Keratinocyte (primary cell): ENCODE measurements around the gene NGB. TPM values are rescaled to one million over a fixed set of nuclear protein-coding genes. Genes with fewer than 3 reads are reported as not detected.

Experiments used
- DNase-seq: peaks from one replicate; pipeline ENCODE4 v3.0.0-alpha.2; 2011; ENCODE audit warnings: low read depth, missing footprints, low spot score
- FAIRE-seq: peaks from 2 replicates; lab custom pipeline; 2011; peaks lifted over from hg19 to GRCh38; lab: Jason Lieb, UNC
- H2AFZ ChIP-seq: 2 replicates; pipeline ENCODE4 v1.6.0; 2012; ENCODE audit warnings: low read length, control low read depth, inconsistent platforms; ENCODE audit not compliant: control insufficient read depth
- H3K27ac ChIP-seq: 2 replicates; pipeline ENCODE4 v1.5.1; 2011; ENCODE audit warnings: low read length; ENCODE audit not compliant: control insufficient read depth, insufficient read depth
- H3K27me3 ChIP-seq: 3 replicates; pipeline ENCODE4 v1.6.0; 2011; ENCODE audit warnings: low read length; ENCODE audit not compliant: control insufficient read depth, insufficient read depth; ENCODE audit errors: extremely low read depth
- H3K36me3 ChIP-seq, 2 experiments: 2 replicates in 1 of 2; 3 replicates in 1 of 2; pipeline ENCODE4 v1.5.1; 2011; ENCODE audit warnings: low read length in 2 of 2, mild to moderate bottlenecking in 1 of 2; ENCODE audit not compliant: control insufficient read depth in 2 of 2, insufficient read depth in 2 of 2; ENCODE audit errors: extremely low read depth in 1 of 2
- H3K4me1 ChIP-seq: 3 replicates; pipeline ENCODE4 v1.5.1; 2011; ENCODE audit warnings: low read length; ENCODE audit not compliant: control insufficient read depth, insufficient read depth; ENCODE audit errors: extremely low read depth
- H3K4me2 ChIP-seq: 3 replicates; pipeline ENCODE4 v1.6.0; 2011; ENCODE audit warnings: low read depth, low read length; ENCODE audit not compliant: control insufficient read depth, insufficient read depth; ENCODE audit errors: extremely low read depth
- H3K4me3 ChIP-seq, 3 experiments: fragments of 200-600 bp in 1 of 3; sonication (generic) in 1 of 3; 2 replicates in 2 of 3; 3 replicates in 1 of 3; pipeline ENCODE4 v1.5.1; 2011 to 2016; ENCODE audit warnings: low read length in 3 of 3, mild to moderate bottlenecking in 3 of 3, control low read depth in 2 of 3, inconsistent platforms in 1 of 3, low read depth in 1 of 3, mixed read lengths in 1 of 3, mixed run types in 1 of 3, moderate library complexity in 1 of 3; ENCODE audit not compliant: control insufficient read depth in 2 of 3, insufficient read depth in 2 of 3; ENCODE audit errors: extremely low read depth in 1 of 3
- H3K79me2 ChIP-seq: 2 replicates; pipeline ENCODE4 v1.6.0; 2012; ENCODE audit warnings: low read length; ENCODE audit not compliant: control insufficient read depth, insufficient read depth
- H3K9ac ChIP-seq: 3 replicates; pipeline ENCODE4 v1.6.0; 2011; ENCODE audit warnings: low read length; ENCODE audit not compliant: control insufficient read depth, insufficient read depth; ENCODE audit errors: extremely low read depth
- H3K9me1 ChIP-seq: 3 replicates; pipeline ENCODE4 v1.6.0; 2011; ENCODE audit warnings: low read length; ENCODE audit not compliant: control insufficient read depth, insufficient read depth; ENCODE audit errors: extremely low read depth
- H3K9me3 ChIP-seq: 2 replicates; pipeline ENCODE4 v1.5.1; 2012; ENCODE audit warnings: low read depth, low read length; ENCODE audit not compliant: control insufficient read depth
- H4K20me1 ChIP-seq: 3 replicates; pipeline ENCODE4 v1.6.0; 2011; ENCODE audit warnings: low read length; ENCODE audit not compliant: control insufficient read depth, insufficient read depth; ENCODE audit errors: extremely low read depth
- CTCF ChIP-seq, 3 experiments: IDR thresholded peaks in 1 of 3; conservative IDR thresholded peaks in 1 of 3; optimal IDR thresholded peaks in 1 of 3; 2 replicates in 2 of 3; 3 replicates in 1 of 3; pipeline versions ENCODE3 to v1.5.1; 2011; ENCODE audit warnings: low read length in 3 of 3, mild to moderate bottlenecking in 3 of 3, moderate library complexity in 2 of 3, control low read depth in 1 of 3, inconsistent platforms in 1 of 3; ENCODE audit not compliant: insufficient read depth in 2 of 3; ENCODE audit errors: extremely low read depth in 1 of 3
- EZH2 ChIP-seq: IDR thresholded peaks from one replicate; pipeline ENCODE4 v1.6.1; 2012; ENCODE audit warnings: inconsistent platforms, mild to moderate bottlenecking, low read length, moderate library complexity
- dilution Hi-C: fragments of 300-500 bp; cut with MboI; formaldehyde crosslinking; loops from one replicate; pipeline ENCODE4 v1.7.0; 2020; ENCODE audit warnings: low sequenced_read_pairs; ENCODE audit not compliant: extremely low pct_ligation_motif_present
- polyA plus RNA-seq, 5 experiments: library from polyadenylated mRNA; depleted of rRNA in 3 of 5; stranded (reverse) in 3 of 5; stranded (forward) in 1 of 5; unstranded in 1 of 5; fragments of >200 nt; gene quantifications; 1 replicate in 1 of 5; 2 replicates in 3 of 5; 3 replicates in 1 of 5; pipeline versions ENCODE4 v1.2.1 to v1.2.3, GENCODE V29; 2011 to 2012; ENCODE audit warnings: missing spikeins in 2 of 5, low read depth in 1 of 5, low replicate concordance in 1 of 5

Gene NGB
- polyA plus RNA-seq, 1 donor (not counting 4 experiments of a cell fraction or from before 2014, with no cell fraction given): not detected

DNA sequence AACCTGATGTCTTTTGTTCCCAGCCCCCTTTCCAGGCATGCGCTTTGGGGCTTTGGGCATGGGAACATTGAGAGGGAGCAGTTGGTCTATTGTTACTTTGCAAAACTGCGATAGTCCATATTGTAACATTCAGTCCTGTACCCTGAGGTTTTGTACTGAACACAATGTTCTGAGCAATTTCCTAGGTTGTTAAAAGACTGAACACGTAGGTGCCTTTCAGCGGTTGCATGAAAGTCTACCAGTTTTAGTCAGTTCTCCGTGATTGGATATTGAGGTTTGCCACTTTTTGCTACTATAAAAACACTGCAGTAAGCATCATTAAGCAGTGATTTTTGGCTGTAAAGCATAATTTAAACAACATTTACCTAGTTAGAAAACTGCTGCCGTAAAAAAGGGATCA lies 20.1 kb downstream of the NGB start:
- TF ChIP-seq EZH2 (no peak), CTCF (optimal IDR thresholded peaks at IDR 0.05 in 1 of 3, IDR thresholded peaks at IDR 0.05 in 1 of 3, conservative IDR thresholded peaks at IDR 0.05 in 1 of 3; ENCODE audit: extremely low read depth in 1 of 3, insufficient read depth in 2 of 3, low read length in 3 of 3) (no peak)
- H3K4me3 ChIP-seq: no peak overlapping the region
- FAIRE-seq (no peak), DNase-seq (no peak)
- no peaks in the 10 kb centered on the region for H3K79me2 ChIP-seq
- no peak overlapping the region for H3K9ac ChIP-seq
- no peak overlapping the region for H2AFZ ChIP-seq
- no peaks in the 10 kb centered on the region for H4K20me1 ChIP-seq
- no peaks in the 10 kb centered on the region for H3K9me1 ChIP-seq
- H3K36me3 ChIP-seq: no peaks in the 10 kb centered on the region
- no peaks in the 10 kb centered on the region for H3K9me3 ChIP-seq
- no peaks in the 10 kb centered on the region for H3K4me1 ChIP-seq
- H3K27me3 ChIP-seq: peaks cover 2% of the 10 kb centered on the region
- dilution Hi-C loops: no loop called here
- no peak overlapping the region for H3K27ac ChIP-seq
- no peak overlapping the region for H3K4me2 ChIP-seq

GRCh38 chr14:77249286-77249685 lies 21.7 kb downstream of the NGB start:
- dilution Hi-C loops: no loop called here

GRCh38 chr14:77248666-77249065 lies 22.3 kb downstream of the NGB start:
- dilution Hi-C loops: no loop called here
- H4K20me1 ChIP-seq: no peaks in the 10 kb centered on the region
- no peaks in the 10 kb centered on the region for H3K79me2 ChIP-seq
- peak; percentile 7 for DNase-seq
- no peak for TF ChIP-seq CTCF (optimal IDR thresholded peaks at IDR 0.05 in 1 of 3, IDR thresholded peaks at IDR 0.05 in 1 of 3, conservative IDR thresholded peaks at IDR 0.05 in 1 of 3; ENCODE audit: extremely low read depth in 1 of 3, insufficient read depth in 2 of 3, low read length in 3 of 3)
- no peak for TF ChIP-seq EZH2
- H3K9ac ChIP-seq: no peak overlapping the region
- H3K36me3 ChIP-seq: no peaks in the 10 kb centered on the region
- H3K27me3 ChIP-seq: no peaks in the 10 kb centered on the region
- H3K9me1 ChIP-seq: no peaks in the 10 kb centered on the region
- H3K27ac ChIP-seq: no peak overlapping the region
- no peak overlapping the region for H3K4me2 ChIP-seq
- no peak for FAIRE-seq
- no peak overlapping the region for H2AFZ ChIP-seq
- H3K9me3 ChIP-seq: no peaks in the 10 kb centered on the region
- H3K4me1 ChIP-seq: no peaks in the 10 kb centered on the region
- no peak overlapping the region for H3K4me3 ChIP-seq

More at GRCh38 chr14:77249286-77249685, 21.7 kb downstream of the NGB start:
- Histone ChIP-seq H3K9me3 (no peaks in the 10 kb centered on the region), H3K79me2 (no peaks in the 10 kb centered on the region), H3K9me1 (no peaks in the 10 kb centered on the region), H3K4me1 (no peaks in the 10 kb centered on the region), H3K4me2 (no peak overlapping the region), H3K27ac (no peak overlapping the region), H3K27me3 (no peaks in the 10 kb centered on the region), H4K20me1 (no peaks in the 10 kb centered on the region), H3K4me3 (no peak overlapping the region), H3K36me3 (no peaks in the 10 kb centered on the region), H2AFZ (no peak overlapping the region), H3K9ac (no peak overlapping the region)
- no peak for TF ChIP-seq EZH2
- no peak for FAIRE-seq
- DNase-seq: no peak
